Measurements from ENCODE around the gene HOMEZ. TPM values are rescaled to one million over a fixed set of nuclear protein-coding genes. Genes with fewer than 3 reads are reported as not detected.
"Not testable (repeated sequence)": the region's sequence is repeated elsewhere in the genome, so short reads cannot be mapped to it uniquely, and the experiment has no call there.

HOMEZ gene
- total RNA-seq, 1 donor from 2014 or later, result 10.4 TPM

DNA sequence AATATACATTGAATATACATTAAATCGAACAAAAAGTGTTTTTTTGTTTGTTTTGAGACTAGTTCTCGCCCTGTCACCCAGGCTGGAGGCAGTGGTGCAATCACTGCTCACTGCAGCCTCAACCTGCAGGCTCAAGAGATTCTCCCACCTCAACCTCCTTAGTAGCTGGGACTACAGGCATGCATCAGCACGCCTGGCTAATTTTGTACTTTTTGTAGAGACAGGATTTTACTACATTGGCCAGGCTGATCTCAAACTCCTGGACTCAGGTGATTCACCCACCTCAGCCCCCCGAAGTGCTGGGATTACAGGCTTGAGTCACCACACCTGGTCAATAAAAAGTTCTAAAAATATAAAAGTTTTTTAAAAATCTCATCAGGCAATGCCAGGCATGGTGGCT is 58.4 kb downstream of the HOMEZ start:
- no peak for DNase-seq (ENCODE audit: low read depth)
- no peak overlapping the region for H3K4me3 ChIP-seq (ENCODE audit: low read depth, low read length)
- TF ChIP-seq, protein P1, sequence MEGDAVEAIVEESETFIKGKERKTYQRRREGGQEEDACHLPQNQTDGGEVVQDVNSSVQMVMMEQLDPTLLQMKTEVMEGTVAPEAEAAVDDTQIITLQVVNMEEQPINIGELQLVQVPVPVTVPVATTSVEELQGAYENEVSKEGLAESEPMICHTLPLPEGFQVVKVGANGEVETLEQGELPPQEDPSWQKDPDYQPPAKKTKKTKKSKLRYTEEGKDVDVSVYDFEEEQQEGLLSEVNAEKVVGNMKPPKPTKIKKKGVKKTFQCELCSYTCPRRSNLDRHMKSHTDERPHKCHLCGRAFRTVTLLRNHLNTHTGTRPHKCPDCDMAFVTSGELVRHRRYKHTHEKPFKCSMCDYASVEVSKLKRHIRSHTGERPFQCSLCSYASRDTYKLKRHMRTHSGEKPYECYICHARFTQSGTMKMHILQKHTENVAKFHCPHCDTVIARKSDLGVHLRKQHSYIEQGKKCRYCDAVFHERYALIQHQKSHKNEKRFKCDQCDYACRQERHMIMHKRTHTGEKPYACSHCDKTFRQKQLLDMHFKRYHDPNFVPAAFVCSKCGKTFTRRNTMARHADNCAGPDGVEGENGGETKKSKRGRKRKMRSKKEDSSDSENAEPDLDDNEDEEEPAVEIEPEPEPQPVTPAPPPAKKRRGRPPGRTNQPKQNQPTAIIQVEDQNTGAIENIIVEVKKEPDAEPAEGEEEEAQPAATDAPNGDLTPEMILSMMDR (conservative IDR thresholded peaks at IDR 0.05; ENCODE audit: low read depth, low read length), result no peak

GRCh38 chr14:23224958-23225357 is 61.0 kb downstream of the HOMEZ start:
- H3K4me3 ChIP-seq (ENCODE audit: low read depth, low read length); DNase-seq (ENCODE audit: low read depth): not testable (repeated sequence)

Other genes with a start within 250 kb of the HOMEZ start
- gene PSMB11, start 243.9 kb downstream of the HOMEZ start, total RNA-seq, result not detected in 2 replicates
- gene CDH24, start 228.6 kb downstream of the HOMEZ start, total RNA-seq, result 11.1 and 17.7 TPM in 2 replicates
- gene ACIN1, start 191.0 kb downstream of the HOMEZ start, total RNA-seq, result 84.1 and 85.2 TPM in 2 replicates
- gene C14orf119, start 190.6 kb downstream of the HOMEZ start, total RNA-seq, result 27.3 and 53.8 TPM in 2 replicates
- gene CIROP, start 181.1 kb downstream of the HOMEZ start, total RNA-seq, result not detected in 2 replicates
- not detected in 2 replicates for gene CEBPE, start 166.9 kb downstream of the HOMEZ start, total RNA-seq
- 1.4 and 3.3 TPM in 2 replicates for gene SLC7A8, start 102.5 kb downstream of the HOMEZ start, total RNA-seq
- gene RNF212B, start 48.2 kb downstream of the HOMEZ start, total RNA-seq, result not detected in 2 replicates
- 1.5 and 1.6 TPM in 2 replicates for gene PPP1R3E, start 16.7 kb upstream of the HOMEZ start, total RNA-seq
- gene BCL2L2, start 20.7 kb upstream of the HOMEZ start, total RNA-seq, result 10.7 and 13.3 TPM in 2 replicates
- 62.2 and 79.9 TPM in 2 replicates for gene PABPN1, start 35.3 kb upstream of the HOMEZ start, total RNA-seq
- 4.3 and 7.3 TPM in 2 replicates for gene SLC22A17, start 66.8 kb upstream of the HOMEZ start, total RNA-seq
- 5.0 and 15.2 TPM in 2 replicates for gene EFS, start 79.0 kb upstream of the HOMEZ start, total RNA-seq
- gene IL25, start 86.7 kb upstream of the HOMEZ start, total RNA-seq, result not detected in 2 replicates
- gene CMTM5, start 90.9 kb upstream of the HOMEZ start, total RNA-seq, result not detected in 2 replicates
- gene MYH6, start 122.1 kb upstream of the HOMEZ start, total RNA-seq, result not detected in 2 replicates
- not detected in 2 replicates for gene MYH7, start 149.5 kb upstream of the HOMEZ start, total RNA-seq
- gene NGDN, start 183.6 kb upstream of the HOMEZ start, total RNA-seq, result 41.3 and 41.4 TPM in 2 replicates

Measured in epithelial cell of proximal tubule (primary cell).